GM12878 (cell line): Measurements from ENCODE around the gene KCNQ1. TPM values are rescaled to one million over a fixed set of nuclear protein-coding genes. Genes with fewer than 3 reads are reported as not detected.

Experiments used
- BCLAF1 ChIP-seq: fragments of 450-650 bp; IDR thresholded peaks from 2 replicates; pipeline ENCODE4 v1.6.1; 2017; ENCODE audit warnings: antibody characterized with exemption, mild to moderate bottlenecking, moderate library complexity
- BRCA1 ChIP-seq: IDR thresholded peaks from 2 replicates; pipeline ENCODE4 v1.6.1; 2011; ENCODE audit warnings: low read depth, low read length, improper control_type of control experiment
- CHD2 ChIP-seq: IDR thresholded peaks from 2 replicates; pipeline ENCODE4 v1.6.1; 2011; ENCODE audit warnings: low read depth, low read length, improper control_type of control experiment, borderline replicate concordance
- MLLT1 ChIP-seq: fragments of 450-650 bp; IDR thresholded peaks from 2 replicates; pipeline ENCODE4 v1.6.1; 2016; ENCODE audit warnings: mild to moderate bottlenecking
- SREBF2 ChIP-seq: IDR thresholded peaks from 2 replicates; pipeline ENCODE4 v1.6.1; 2012; ENCODE audit warnings: mild to moderate bottlenecking, low read length
- SRF ChIP-seq, 2 experiments: IDR thresholded peaks; 2 replicates each; pipeline ENCODE4 v1.6.1; 2011; ENCODE audit warnings: low read depth in 2 of 2, low read length in 2 of 2, mild to moderate bottlenecking in 1 of 2, moderate library complexity in 1 of 2
- TCF12 ChIP-seq: IDR thresholded peaks from 2 replicates; pipeline ENCODE4 v1.6.1; 2011; ENCODE audit warnings: low read depth, mild to moderate bottlenecking, low read length
- TCF3 ChIP-seq: IDR thresholded peaks from 2 replicates; pipeline ENCODE4 v1.6.1; 2012; ENCODE audit warnings: low read depth, mild to moderate bottlenecking, low read length, borderline replicate concordance; ENCODE audit not compliant: insufficient read depth
- TCF7 ChIP-seq: IDR thresholded peaks from 2 replicates; pipeline ENCODE4 v1.6.1; 2014; ENCODE audit warnings: antibody characterized with exemption, borderline replicate concordance
- polyA plus RNA-seq, 11 experiments: library from polyadenylated mRNA; depleted of rRNA in 4 of 11; unstranded in 6 of 11; stranded (reverse) in 5 of 11; fragments of >200 nt; fragmentation: Nextera tagmentation in 4 of 11; fragmentation: Illumina TruSeq in 1 of 11; extraction: Ambion mirVana in 4 of 11; extraction: Trizol in 1 of 11; gene quantifications; 1 replicate in 1 of 11; 2 replicates in 10 of 11; pipeline versions ENCODE4 v1.2.1 to v1.2.3, GENCODE V29; 2011 to 2016; ENCODE audit warnings: inconsistent platforms in 2 of 11, missing spikeins in 2 of 11, low read depth in 1 of 11
- total RNA-seq, 4 experiments: library from RNA; depleted of rRNA in 3 of 4; stranded (reverse); fragments of >200 nt in 3 of 4; fragmentation: Illumina TruSeq in 1 of 4; extraction: Trizol in 1 of 4; gene quantifications; 2 replicates each; pipeline versions ENCODE4 v1.2.1 to v1.2.3, GENCODE V29; 2013 to 2021

KCNQ1 gene
- total and polyA plus RNA-seq, 10 of the 15 experiments (the other 5 are each of a cell fraction or from before 2014, with no cell fraction given): 0.03 to 0.15 (median 0.12) TPM; not detected in 7

- TF ChIP-seq BRCA1 (no peak), BCLAF1 (no peak), TCF12 (no peak), TCF3 (no peak), CHD2 (no peak), SREBF2 (no peak), MLLT1 (no peak), TCF7 (no peak), SRF (IDR thresholded peaks at IDR 0.05; ENCODE audit: low read depth in 2 of 2, low read length in 2 of 2) (no peak)
Measured at GRCh38 chr11:2450321-2451041, 5.7 kb downstream of the KCNQ1 start (continued).
